Hematopoietic multipotent progenitor cell treated with erythropoietin and hydrocortisone succinate and interleukin-3 and kit ligand, for 4 days (in vitro differentiated cells): ENCODE measurements around the gene BORA.
"Not testable (repeated sequence)": the region's sequence is repeated elsewhere in the genome, so short reads cannot be mapped to it uniquely, and the experiment has no call there.

Experiments used
- DNase-seq: peaks from one replicate; pipeline ENCODE4 v3.0.0-alpha.2; 2015

The BORA gene

DNA sequence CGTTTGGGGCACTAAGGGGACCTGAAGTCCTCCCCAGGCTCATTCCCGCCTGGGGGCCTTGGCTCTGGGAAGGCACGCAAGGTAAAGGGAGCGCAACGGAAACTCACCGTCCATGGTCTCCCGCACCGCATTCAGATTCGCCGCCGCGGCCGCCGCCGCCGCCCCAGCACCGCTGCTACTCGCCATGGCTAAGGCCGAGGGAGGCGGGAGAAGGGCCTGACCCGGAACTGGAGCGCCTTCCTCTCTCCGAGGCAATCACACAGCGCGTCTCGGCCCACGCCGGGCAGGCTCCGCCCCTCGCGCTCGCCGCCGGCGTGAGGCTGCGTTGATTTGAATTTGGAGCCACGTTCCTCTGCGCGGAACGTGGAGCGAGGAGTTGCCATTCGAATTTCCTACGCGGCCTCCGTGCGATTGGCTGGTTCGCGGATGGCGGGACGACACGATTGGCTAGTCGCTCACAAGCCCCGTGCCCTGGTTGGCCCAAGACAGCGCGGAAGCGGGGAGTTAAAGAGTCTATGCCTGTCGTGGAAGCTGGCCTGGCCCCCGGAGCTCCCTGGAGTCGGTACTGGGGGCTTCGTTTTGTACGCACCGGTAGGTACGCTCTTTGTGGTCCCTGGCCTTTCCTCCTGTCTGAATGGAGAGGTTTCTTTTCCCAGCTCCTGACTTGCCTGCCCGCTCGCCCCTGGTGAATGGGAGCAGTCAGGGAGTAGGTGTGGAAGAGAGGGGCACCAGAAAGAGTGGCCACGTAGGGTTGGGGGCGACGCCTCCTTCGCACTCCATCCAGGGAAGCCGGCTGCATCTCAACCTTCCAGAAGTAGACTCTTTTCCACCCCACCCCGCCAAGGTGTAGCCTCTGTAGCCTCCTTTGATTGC lies at the start of gene BORA, which contains the start of gene MZT1:
Gene BORA (plus strand): TSS at position 507 of the 873 bp plus-strand sequence. CDS start 1,018 bp downstream, outside the sequence.
Gene MZT1 (minus strand): TSS at position 213 of the 873 bp plus-strand sequence. CDS start 27 bp downstream, at position 186.
- peak; percentile 99 for DNase-seq

DNA sequence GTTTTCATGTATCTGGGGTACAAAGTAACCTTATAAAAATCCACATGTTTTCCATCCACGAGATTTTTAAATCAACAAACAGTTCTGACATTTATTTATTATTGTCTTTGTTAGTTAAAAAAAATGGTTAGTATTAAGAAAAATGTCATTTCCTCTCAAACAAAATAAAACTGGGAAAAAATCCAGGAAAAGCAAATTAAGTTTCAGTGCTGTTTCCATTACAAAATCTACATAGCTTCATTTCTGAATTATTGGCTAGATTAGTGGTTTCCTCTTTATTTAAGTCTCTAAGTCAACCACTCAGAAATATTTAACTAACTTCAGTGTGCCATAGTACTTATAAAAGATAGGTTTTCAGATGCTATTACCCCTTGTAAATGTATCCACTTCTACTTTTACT lies 49.4 kb upstream of the BORA start:
- DNase-seq: no peak

DNA sequence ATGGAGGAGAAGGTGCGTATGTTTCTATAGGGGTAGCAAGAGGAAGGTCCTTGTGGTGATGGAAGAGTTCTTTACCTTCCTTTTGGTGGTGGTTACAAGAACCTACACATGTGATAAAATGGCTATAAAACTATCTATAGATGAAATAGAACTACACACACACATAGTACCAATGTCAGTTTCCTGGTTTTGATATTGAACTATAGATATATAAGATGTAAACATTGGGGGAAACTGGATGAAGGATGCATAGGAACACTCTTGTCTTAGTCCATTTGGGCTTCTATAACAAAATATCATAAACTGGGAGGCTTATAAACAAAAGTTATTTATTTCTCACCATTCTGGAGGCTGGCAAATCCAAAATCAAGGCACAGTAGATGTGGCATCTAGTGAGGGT lies 47.4 kb upstream of the BORA start:
- DNase-seq: no peak

DNA sequence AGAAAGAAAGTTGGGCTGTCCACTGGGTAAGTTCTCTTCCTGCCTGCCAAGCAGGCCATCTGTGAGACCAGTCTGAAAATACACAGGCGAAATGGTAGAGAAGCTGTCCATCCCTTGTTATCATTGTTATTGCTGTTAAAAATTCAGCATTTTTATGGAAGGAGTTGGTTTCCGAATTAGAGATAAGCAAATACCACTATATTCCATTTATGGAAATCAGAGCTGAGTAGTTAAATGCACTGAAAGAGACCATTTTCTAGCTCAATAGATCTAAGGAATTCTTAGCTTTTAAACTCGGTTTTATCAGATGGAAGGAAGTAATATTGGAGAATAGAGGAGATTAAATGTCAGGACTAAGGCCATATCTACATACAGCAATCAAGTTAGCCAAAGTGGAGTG lies 41.0 kb upstream of the BORA start:
- no peak for DNase-seq

DNA sequence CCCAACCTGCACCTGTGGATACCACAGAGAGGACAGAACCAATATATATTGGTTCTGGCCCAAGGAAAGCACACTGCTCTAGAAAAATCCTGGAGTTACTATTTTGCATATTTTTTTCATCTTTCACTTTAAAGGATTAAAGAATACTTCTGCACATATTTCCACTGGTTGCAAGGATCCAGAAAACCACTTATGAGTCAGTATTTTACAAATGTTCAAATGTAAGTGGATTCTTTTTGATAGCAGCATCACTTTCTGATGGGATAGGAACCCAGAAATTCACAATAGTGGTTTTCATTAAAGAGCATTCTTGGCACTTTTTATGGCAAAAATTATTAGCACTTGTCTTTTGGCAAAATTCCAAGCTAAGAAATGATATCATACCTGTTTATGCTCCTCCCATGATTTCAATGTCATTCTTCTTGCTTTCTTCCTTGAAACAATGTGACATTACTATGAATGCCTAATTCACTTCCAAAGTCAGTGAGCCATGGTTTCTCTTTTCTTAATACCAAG lies 38.5 kb upstream of the BORA start:
- DNase-seq: no peak

DNA sequence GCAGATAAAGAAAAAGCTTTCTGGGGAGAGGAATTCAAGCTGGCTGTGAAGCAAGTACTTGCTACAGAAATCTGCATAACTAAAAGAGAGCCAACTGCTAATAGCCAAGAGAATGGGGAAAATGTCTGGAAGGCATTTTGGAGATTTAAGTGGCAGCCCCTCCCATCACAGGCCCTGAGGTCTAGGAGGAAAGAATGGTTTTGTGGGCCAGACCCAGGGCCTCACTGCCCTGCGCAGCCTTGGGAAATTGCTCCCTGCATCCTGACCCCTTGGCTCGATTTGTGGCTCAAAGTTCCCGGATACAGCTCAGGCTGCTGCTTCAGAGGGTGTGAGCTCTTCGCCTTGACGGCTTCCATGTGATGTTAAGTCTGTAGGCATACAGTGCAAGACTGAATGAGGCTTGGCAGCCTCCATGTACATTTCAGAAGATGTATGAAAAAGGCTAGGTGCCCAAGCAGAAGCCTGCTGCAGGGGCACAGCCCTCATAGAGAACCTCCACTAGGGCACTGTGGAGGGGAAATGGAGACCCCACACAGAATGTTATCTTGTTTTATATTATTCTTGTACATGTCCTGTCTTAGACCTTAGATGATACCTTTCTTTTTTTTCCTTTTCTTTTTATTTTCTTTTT lies 34.7 kb upstream of the BORA start:
- no peak for DNase-seq

DNA sequence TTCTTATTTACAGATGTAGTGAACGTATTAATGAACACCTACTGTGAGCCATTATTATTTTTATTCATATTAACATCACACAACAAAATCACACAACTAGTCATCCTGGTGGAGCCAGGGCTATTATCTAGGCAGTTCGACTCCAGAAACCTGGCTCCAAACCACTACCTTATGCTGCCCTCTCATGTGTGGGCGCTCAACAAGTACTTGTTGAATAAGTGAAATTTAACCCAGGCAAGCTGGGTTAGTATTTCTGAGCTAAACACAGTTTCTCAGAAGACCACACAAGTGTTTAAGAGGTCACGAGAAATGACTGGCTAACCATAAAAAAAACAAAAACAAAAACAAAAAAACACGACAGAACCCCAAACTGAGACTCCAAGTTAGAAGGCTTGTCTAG lies 33.9 kb upstream of the BORA start:
- DNase-seq: no peak

DNA sequence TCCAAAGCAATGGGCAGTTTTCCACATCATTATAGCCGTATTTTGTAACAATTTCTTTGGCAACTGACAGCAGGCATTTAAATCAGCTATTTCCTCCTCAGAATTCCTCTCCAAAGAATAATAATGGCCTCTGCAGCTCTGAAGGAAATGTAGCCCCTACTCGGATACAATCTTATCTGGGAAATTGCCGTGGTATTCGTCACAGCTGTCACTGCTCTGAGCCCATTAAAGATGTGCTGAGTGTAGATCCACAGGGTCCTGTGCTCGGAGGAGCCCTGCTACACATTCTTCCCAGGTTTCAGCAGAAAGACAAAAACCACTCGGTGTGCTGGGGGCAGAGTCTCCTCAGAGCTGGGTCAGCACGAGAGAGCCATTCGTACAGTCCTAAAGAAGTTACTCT lies 33.4 kb upstream of the BORA start:
- DNase-seq: no peak

DNA sequence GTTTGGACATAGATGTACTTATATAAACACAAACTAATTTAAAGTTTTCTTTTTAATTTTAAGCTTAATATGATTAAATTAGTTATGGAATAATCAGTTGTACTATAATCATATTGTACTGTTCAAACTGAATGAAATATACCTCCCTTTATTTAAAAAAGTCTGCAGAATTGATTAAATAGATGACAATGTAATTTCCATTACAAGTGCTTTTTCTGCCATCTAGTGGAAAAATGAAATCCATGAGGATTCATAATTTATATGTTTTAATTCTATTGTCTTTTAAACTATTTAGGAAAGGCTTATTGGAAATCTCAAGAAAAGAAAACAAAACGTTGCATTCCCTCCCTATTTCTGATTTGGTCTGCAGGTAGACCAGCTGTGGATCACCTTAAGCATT lies 31.1 kb upstream of the BORA start:
- DNase-seq: peak; percentile 48

DNA sequence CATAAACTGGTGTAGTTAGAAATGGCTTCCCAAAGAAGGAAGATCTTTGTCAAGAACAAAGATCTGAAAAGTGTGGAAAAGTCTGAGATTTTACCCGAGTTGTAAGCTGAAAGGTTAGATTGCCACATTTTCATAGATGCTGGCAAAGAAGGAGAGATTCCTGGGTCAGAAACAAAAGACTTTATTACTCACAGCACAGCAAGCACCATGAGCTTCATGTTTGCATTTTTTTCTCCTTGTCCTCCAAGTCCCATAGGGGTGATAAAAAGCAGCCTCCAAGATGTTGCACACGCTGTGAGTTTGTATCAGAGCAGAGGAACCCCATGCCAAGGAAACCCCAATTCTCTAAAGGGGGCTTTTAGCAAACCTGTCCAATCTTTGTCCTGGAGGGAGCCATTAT lies 29.6 kb upstream of the BORA start:
- DNase-seq: no peak

DNA sequence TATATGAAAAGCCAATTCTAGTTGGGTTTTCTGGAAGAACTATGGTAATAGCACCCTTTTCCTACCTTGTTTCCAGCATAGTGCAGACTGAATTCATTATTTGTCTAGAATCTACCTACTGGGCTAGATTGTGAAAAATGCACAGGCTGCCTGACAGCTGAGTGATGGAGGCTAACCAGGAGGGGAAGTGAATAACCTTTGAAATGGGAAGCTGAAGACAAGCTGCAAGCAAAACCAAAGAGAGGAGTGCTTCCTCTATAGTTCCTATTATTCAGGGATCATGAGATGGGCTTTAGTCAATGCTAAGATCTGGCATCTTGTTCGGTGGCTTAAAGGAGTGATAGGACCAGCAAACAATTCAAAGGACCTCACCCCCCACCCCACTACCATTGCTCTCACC lies 27.2 kb upstream of the BORA start:
- peak; percentile 13 for DNase-seq

DNA sequence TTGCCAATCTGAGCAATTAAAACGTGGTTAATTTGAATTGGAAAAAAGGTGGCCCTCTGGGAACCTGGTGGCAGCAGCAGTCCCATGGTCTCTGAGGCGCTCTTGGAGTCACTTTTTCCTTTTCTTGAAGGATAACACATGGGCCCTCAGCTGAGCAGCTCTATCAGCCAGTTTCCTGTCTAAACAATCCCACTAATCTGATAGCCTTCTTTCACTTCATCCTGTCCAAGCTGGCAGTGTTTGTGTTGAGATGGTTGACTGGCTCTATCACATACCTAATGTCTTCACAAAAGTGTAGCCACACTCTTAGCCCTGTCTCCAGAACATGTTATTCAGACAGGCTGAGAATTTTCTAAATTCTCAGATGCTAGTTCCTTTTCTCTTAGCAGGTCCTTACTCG lies 10.9 kb upstream of the BORA start:
- DNase-seq: no peak

DNA sequence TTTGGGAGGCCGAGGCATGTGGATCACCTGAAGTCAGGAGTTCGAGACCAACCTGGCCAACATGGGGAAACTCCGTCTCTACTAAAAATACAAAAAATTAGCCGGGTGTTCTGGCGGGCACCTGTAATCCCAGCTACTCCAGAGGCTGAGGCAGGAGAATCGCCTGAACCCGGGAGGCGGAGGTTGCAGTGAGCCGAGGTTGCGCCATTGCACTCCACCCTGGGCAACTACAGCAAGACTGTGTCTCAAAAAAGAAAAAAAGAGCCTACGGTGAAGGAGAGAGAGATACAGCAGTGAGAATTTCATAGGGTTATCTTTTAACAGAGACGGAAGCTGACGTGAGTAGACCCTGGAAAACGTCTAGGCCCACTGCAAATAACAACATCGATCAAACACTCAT lies 1.5 kb upstream of the BORA start:
- DNase-seq: not testable (repeated sequence)

DNA sequence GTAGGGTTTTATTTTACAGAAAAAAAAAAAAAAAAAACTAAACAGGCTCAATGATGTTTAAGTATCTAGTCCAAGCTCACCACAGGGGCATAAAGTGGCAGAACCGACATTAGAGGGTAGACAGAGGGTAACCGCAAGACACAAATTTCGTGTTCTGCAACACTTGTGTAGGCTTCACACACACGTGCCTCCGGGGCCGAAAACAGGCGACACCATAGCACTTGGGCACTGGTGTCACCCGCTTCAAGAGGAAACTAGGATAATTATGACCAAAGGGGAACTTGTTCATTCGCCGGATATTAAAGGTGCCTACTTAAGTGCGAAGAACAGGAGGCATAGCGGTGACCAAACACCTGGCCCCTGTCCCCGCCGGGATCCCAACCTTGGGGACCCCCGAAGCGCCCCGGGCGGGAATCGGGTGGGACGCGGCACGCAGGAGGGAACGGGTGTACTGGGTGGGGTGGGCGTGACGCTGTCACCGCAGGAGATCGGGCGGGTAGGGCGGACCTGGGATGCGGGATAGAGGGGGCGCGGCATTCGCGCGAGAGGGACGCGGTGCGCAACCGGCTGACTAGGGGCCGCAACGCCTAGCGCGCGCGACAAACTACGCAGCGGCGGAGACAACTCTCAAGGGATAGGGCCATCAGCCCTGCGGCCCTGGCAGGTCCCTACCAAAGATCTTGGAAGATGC lies 852 bp upstream of the BORA start:
- DNase-seq: peak; percentile 78

DNA sequence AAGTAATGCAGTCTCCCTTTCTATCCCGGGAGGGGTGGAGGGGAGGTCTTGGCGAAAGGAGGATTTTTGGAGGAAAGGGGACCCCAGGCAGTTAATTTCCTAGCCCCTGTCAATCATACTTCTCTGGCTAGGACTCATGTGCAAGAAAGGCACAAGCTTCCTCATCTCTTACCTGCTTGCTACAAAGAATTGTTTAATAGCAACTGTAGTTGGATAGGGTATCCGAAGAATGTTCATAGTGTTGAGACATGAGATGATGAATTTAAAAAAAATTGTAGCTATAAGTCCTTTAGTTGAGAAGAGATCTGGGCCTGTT lies 525 bp downstream of the BORA start:
- peak; percentile 16 for DNase-seq

DNA sequence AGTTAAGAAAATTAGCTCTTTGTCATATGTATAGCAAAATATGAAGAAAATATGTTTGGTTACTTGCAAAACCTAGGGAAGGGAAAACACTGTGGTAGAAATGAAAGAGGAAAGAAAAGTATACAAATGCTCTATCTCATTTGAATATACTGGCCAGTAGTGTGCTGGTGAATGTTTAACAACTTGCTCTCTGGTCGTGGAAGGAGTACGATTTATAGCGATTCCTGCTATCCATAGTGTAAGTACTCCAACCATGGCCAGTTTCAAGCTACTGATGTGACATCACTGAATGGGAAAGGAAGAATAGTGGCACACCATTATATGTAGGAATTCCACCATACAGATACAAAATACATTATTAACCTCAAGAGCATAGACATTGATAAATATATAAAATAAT lies 9.3 kb downstream of the BORA start:
- DNase-seq: no peak

DNA sequence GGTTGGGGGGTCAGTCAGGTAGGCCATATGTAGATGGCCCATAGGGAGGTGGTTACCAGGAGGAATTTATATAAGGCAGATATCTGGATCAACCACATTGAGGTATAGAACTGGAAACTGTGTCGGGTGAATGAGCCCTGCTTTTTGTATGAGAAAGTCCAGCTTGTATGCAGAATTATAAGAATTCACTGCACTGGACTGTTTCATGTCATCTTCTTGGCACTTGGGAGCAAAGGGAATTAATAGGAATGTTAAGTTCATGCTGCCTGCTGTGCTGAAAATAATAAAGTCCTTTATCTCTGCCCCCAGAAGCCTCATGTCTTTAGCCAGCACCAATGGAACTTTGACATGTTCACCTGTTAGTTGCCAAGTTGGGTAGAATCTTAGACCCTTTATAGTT lies 12.3 kb downstream of the BORA start:
- no peak for DNase-seq

DNA sequence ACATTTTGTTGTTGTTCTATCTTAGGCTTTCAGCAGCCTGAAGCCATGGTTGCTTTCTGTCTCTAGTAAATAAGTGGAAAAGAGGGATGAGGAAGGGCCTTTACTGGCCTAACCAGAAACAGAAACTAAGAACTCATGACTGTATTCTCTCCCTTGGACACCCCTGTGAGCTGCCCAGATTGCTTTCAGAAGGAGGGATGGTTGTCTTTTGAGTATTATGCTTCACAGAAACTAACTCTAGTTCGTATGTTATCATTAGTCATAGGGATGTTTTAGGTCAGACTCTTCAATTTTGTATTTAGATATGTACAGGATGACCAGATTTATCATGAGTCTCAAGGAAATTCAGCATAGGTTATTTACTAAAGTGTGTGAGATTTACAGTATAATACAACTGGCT lies 17.5 kb downstream of the BORA start:
- no peak for DNase-seq

DNA sequence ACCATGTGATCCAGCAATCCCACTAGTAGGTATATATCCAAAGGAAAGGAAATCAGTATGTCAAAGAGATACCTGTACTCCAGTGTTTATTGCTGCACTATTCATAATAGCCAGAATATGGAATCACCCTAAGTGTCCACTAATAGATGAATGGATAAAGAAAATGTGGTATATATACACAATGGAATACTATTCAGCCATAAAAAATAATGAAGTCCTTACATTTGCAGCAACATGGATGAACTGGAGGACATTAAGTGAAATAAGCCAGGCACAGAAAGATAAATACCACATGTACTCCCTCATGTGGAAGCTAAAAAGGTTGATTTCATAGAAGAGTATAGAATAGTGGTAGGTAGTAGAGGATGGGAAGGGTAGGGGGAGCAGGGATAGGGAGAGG lies 23.5 kb downstream of the BORA start:
- DNase-seq: no peak

DNA sequence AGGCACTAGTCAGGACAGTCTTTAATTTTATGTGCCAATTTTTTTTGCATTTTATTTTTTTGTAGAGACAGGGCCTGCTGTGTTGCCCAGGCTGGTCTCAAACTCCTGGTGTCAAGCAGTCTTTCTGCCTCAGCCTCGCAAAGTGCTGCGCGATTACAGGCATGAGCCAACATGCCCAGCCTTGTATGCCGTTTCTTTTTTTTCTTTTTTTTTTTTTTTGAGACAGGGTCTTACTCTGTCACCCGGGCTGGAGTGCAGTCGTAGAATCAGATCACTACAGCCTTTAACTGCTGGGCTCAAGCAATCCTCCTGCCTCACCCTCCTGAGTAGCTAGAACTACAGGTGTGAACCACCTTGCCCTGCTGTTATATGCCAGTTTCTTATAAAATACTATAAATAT lies 26.4 kb downstream of the BORA start:
- no peak for DNase-seq

DNA sequence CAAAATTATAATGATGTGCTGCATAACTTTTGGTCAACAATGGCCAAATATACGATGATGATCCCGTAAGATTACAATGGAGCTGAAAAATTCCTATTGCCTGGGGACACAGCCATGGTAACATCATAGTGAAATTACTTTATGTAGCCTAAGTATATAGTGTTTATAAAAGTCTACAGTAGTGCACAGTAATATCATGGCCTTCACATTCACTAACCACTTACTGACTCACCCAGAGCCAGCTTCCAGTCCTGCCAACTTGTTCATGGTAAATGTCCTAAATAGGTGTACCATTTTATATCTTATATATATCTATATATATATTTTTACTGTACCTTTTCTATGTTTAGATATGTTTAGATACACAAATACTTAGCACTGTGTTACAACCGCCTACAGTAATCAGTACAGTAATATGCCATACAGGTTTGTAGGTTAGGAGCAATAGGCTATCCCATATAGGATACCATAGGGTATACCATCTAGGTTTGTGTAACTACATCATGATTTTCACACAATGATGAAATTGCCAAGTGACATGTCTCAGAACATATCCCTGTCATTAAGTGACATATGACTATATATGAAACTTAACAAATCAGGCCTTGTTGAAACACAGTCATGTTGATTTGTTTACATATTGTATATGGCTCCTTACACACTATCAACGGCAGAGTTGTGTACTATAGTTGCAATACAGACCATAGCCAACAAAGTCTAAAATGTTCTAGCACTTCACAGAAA lies 30.2 kb downstream of the BORA start:
- no peak for DNase-seq

DNA sequence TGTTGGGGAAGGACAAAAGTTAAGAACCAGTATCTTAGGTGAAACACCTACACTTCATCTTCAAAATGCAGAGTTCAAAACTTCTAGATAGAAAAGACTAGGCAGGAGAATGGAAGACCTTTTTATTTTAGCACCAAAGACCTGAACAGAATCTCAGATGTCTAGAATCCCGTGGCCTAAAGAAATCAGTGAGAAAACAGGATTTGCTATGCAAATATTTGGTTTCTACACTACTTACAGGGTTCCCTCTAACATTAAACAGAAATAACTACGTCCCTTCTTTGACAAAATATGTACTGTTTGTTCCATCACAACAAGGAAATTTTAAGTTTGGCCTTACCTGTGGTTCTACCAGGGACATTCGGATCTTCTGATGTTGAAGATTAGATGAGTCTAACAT lies 32.5 kb downstream of the BORA start:
- DNase-seq: no peak

DNA sequence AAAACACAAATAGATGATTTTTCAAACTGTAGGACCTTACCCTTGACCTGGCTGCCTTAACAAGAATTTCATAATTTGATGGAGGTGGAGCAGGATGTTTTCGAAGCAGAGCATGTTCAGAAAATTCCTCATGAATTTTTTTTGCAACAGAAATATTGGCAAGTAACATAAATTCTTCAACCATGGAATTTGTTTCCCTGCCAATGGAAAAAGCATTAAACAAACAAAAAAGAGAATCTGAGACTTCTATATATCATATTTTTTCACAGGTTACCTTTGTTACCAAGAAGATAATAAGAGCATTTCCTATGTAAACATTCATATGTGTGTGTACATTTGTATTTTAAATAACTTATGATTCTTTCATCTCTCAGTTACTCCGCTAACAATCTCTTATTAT lies 35.7 kb downstream of the BORA start:
- DNase-seq: no peak
